IMR-90 (cell line): ENCODE results near the gene NIPAL1. TPM values are rescaled to one million over a fixed set of nuclear protein-coding genes. Genes with fewer than 3 reads are reported as not detected.

Experiments used
- ATAC-seq: fragments of 200-7000 bp; cut with Tn5 transposase; 2 replicates; pipeline ENCODE4 v1.9.1; 2020; ENCODE audit warnings: low read depth, mild to moderate bottlenecking, moderate library complexity
- BruUV-seq: library from RNA; stranded (reverse); fragments of 400-500 nt; replicated peaks from 2 replicates; lab custom pipeline; 2021; lab: Mats Ljungman, UMichigan
- CTCF ChIA-PET: fragments of 300-600 bp; formaldehyde crosslinking; extraction: SDS; loops from one replicate; lab custom pipeline; 2021; ENCODE audit warnings: antibody characterized with exemption; lab: Yijun Ruan, JAX
- POLR2A ChIA-PET: fragments of 300-600 bp; sonication (Branson Sonifier 250); formaldehyde crosslinking; loops from one replicate; lab custom pipeline; 2022; ENCODE audit warnings: antibody characterized with exemption; ENCODE audit not compliant: unreplicated experiment; lab: Charles Lee
- DNase-seq: peaks from one replicate; pipeline ENCODE4 v3.0.0; 2013
- H2AFZ ChIP-seq: replicated peaks from 2 replicates; pipeline ENCODE3; 2013; ENCODE audit warnings: low read length, mild to moderate bottlenecking; ENCODE audit not compliant: poor library complexity
- H2AK5ac ChIP-seq: 2 replicates; pipeline ENCODE4 v1.6.1; 2013; ENCODE audit warnings: low read depth, low read length, inconsistent platforms
- H2AK9ac ChIP-seq: replicated peaks from 2 replicates; pipeline ENCODE3; 2013; ENCODE audit warnings: mild to moderate bottlenecking, low read depth, low read length, moderate library complexity; ENCODE audit not compliant: poor library complexity
- H2BK120ac ChIP-seq: 2 replicates; pipeline ENCODE4 v1.6.1; 2013; ENCODE audit warnings: low read depth, low read length, inconsistent platforms
- H2BK15ac ChIP-seq: 3 replicates; pipeline ENCODE4 v1.6.1; 2013; ENCODE audit warnings: low read depth, low read length, inconsistent platforms
- H2BK20ac ChIP-seq: 2 replicates; pipeline ENCODE4 v1.6.1; 2013; ENCODE audit warnings: low read depth, mild to moderate bottlenecking, inconsistent platforms, low read length, moderate library complexity
- H2BK5ac ChIP-seq: 2 replicates; pipeline ENCODE4 v1.6.1; 2013; ENCODE audit warnings: mild to moderate bottlenecking, low read depth, low read length, inconsistent platforms; ENCODE audit not compliant: poor library complexity, severe bottlenecking
- H3K14ac ChIP-seq: replicated peaks from 2 replicates; pipeline ENCODE4 v1.6.1; 2013; ENCODE audit warnings: low read depth, low read length, inconsistent platforms
- H3K18ac ChIP-seq: 2 replicates; pipeline ENCODE4 v1.6.1; 2013; ENCODE audit warnings: low read depth, low read length, control low read depth
- H3K23ac ChIP-seq: 2 replicates; pipeline ENCODE4 v1.6.1; 2013; ENCODE audit warnings: low read depth, low read length, inconsistent platforms
- H3K27ac ChIP-seq: 2 replicates; pipeline ENCODE4 v1.5.1; 2013; ENCODE audit warnings: mild to moderate bottlenecking, control low read depth, low read length; ENCODE audit not compliant: insufficient read depth
- H3K27me3 ChIP-seq: 2 replicates; pipeline ENCODE4 v1.6.1; 2013; ENCODE audit warnings: low read length; ENCODE audit not compliant: control insufficient read depth, insufficient read depth
- H3K36me3 ChIP-seq: 2 replicates; pipeline ENCODE4 v1.6.1; 2013; ENCODE audit warnings: low read length, mixed read lengths; ENCODE audit not compliant: control insufficient read depth, insufficient read depth
- H3K4ac ChIP-seq: 2 replicates; pipeline ENCODE4 v1.6.1; 2013; ENCODE audit warnings: low read depth, low read length, inconsistent platforms
- H3K4me1 ChIP-seq: 2 replicates; pipeline ENCODE4 v1.6.1; 2013; ENCODE audit warnings: low read length, mixed read lengths; ENCODE audit not compliant: control insufficient read depth, insufficient read depth
- H3K4me2 ChIP-seq: 2 replicates; pipeline ENCODE4 v1.6.1; 2013; ENCODE audit warnings: low read depth, mild to moderate bottlenecking, control low read depth, low read length, moderate library complexity
- H3K4me3 ChIP-seq: 2 replicates; pipeline ENCODE4 v1.5.1; 2013; ENCODE audit warnings: low read depth, mild to moderate bottlenecking, control low read depth, low read length, moderate library complexity; ENCODE audit not compliant: insufficient read depth
- H3K56ac ChIP-seq: 2 replicates; pipeline ENCODE4 v1.6.1; 2013; ENCODE audit warnings: low read length, inconsistent platforms; ENCODE audit not compliant: insufficient read depth; ENCODE audit errors: extremely low read depth
- H3K79me1 ChIP-seq, 2 experiments: 2 replicates each; pipeline ENCODE4 v1.6.1; 2013; ENCODE audit warnings: low read length in 2 of 2, inconsistent platforms in 1 of 2, low read depth in 1 of 2
- H3K9ac ChIP-seq: 2 replicates; pipeline ENCODE4 v1.6.1; 2013; ENCODE audit warnings: low read depth, low read length, control low read depth
- H3K9me1 ChIP-seq: 2 replicates; pipeline ENCODE4 v1.6.1; 2013; ENCODE audit warnings: low read length, inconsistent platforms; ENCODE audit not compliant: insufficient read depth
- H3K9me3 ChIP-seq: 2 replicates; pipeline ENCODE4 v1.6.1; 2013; ENCODE audit warnings: low read length; ENCODE audit not compliant: control insufficient read depth, insufficient read depth
- H4K20me1 ChIP-seq: 2 replicates; pipeline ENCODE4 v1.6.1; 2013; ENCODE audit warnings: low read length, inconsistent platforms; ENCODE audit not compliant: insufficient read depth
- H4K5ac ChIP-seq: 2 replicates; pipeline ENCODE4 v1.6.1; 2013; ENCODE audit warnings: mild to moderate bottlenecking, low read depth, low read length, control low read depth
- H4K8ac ChIP-seq, 2 experiments: 2 replicates each; pipeline ENCODE4 v1.6.1; 2013; ENCODE audit warnings: low read depth in 2 of 2, low read length in 2 of 2, control low read depth in 1 of 2, inconsistent platforms in 1 of 2
- H4K91ac ChIP-seq: 2 replicates; pipeline ENCODE4 v1.6.1; 2013; ENCODE audit warnings: low read depth, low read length, inconsistent platforms; ENCODE audit not compliant: insufficient read depth
- BHLHE40 ChIP-seq: fragments of 150-350 bp; IDR thresholded peaks from 2 replicates; pipeline ENCODE4 v1.6.1; 2016; ENCODE audit warnings: mild to moderate bottlenecking, low read depth, low read length
- CHD1 ChIP-seq: IDR thresholded peaks from 2 replicates; pipeline ENCODE4 v1.6.1; 2012; ENCODE audit warnings: low read depth, low read length, improper control_type of control experiment
- FOS ChIP-seq: fragments of 150-350 bp; IDR thresholded peaks from 2 replicates; pipeline ENCODE4 v1.6.1; 2016; ENCODE audit warnings: low read depth, low read length
- MAFK ChIP-seq: IDR thresholded peaks from 2 replicates; pipeline ENCODE4 v1.6.1; 2012; ENCODE audit warnings: low read depth, low read length, improper control_type of control experiment
- MXI1 ChIP-seq: IDR thresholded peaks from 2 replicates; pipeline ENCODE4 v1.6.1; 2012; ENCODE audit warnings: low read depth, mild to moderate bottlenecking, low read length, moderate library complexity, borderline replicate concordance
- POLR2A ChIP-seq: IDR thresholded peaks from 2 replicates; pipeline ENCODE4 v1.6.1; 2012; ENCODE audit warnings: mild to moderate bottlenecking, low read depth, low read length
- SMC3 ChIP-seq: fragments of 150-350 bp; IDR thresholded peaks from 2 replicates; pipeline ENCODE4 v1.6.1; 2016; ENCODE audit warnings: low read depth, mild to moderate bottlenecking, antibody characterized with exemption, low read length, moderate library complexity
- dilution Hi-C: fragments of 300-500 bp; cut with HindIII; formaldehyde crosslinking; loops from one replicate; pipeline ENCODE4 v1.14.3; 2018; ENCODE audit warnings: low sequenced_read_pairs; ENCODE audit not compliant: unreplicated experiment
- in situ Hi-C: fragments of 300-500 bp; cut with MboI; formaldehyde crosslinking; loops from 3 replicates; pipeline ENCODE4 v1.14.3; 2019; ENCODE audit warnings: low sequenced_read_pairs, inconsistent platforms, mixed read lengths
- intact Hi-C: fragments of 100-400 bp; cut with micrococcal nuclease; formaldehyde crosslinking; loops from 2 replicates; pipeline ENCODE4 v1.10.0; 2022
- polyA plus RNA-seq, 3 experiments: library from polyadenylated mRNA; depleted of rRNA; stranded (reverse); fragments of >200 nt; gene quantifications; 2 replicates each; pipeline ENCODE4 v1.2.3, GENCODE V29; 2012; ENCODE audit warnings: low replicate concordance in 1 of 3
- total RNA-seq: library from RNA; depleted of rRNA; stranded (reverse); fragments of >200 nt; gene quantifications from 2 replicates; pipeline ENCODE4 v1.2.3, GENCODE V29; 2012

The NIPAL1 gene
- total and polyA plus RNA-seq, 2 of the 4 experiments (the other 2 are of a cell fraction), result 0.89 to 1.1 TPM

- H4K20me1 ChIP-seq, result no peaks in the 10 kb centered on the region
- H2BK5ac ChIP-seq, result no peak overlapping the region
- H3K4me1 ChIP-seq, result no peaks in the 10 kb centered on the region
- H3K4ac ChIP-seq, result no peak overlapping the region
- no peaks in the 10 kb centered on the region for H3K9me1 ChIP-seq
- no peak overlapping the region for H3K9ac ChIP-seq
- POLR2A ChIA-PET, result no interaction called here
- no peak for ATAC-seq
- H2AK9ac ChIP-seq, result no peak overlapping the region
- dilution Hi-C loops (no loop called here), in situ Hi-C loops (no loop called here), intact Hi-C loops (no loop called here)
- H3K9me3 ChIP-seq, result no peaks in the 10 kb centered on the region
- no peak overlapping the region for H3K27ac ChIP-seq
- no peaks in the 10 kb centered on the region for H3K36me3 ChIP-seq
- H3K4me2 ChIP-seq, result no peak overlapping the region
- no peak overlapping the region for H2BK120ac ChIP-seq
- H4K91ac ChIP-seq, result no peak overlapping the region
- no peak overlapping the region for H2AK5ac ChIP-seq
- no peak overlapping the region for H3K18ac ChIP-seq
- H2BK20ac ChIP-seq, result no peak overlapping the region
- H2AFZ ChIP-seq, result no peak overlapping the region
- CTCF ChIA-PET, result no interaction called here
- no peak overlapping the region for H3K23ac ChIP-seq
- BruUV-seq, result no TSS peak
- H2BK15ac ChIP-seq, result no peak overlapping the region
- H3K79me1 ChIP-seq, result no peaks in the 10 kb centered on the region
- no peak for DNase-seq
- no peak overlapping the region for H3K4me3 ChIP-seq
- no peak overlapping the region for H3K56ac ChIP-seq
- TF ChIP-seq MAFK, result no peak
- TF ChIP-seq FOS, result no peak
- TF ChIP-seq CHD1, result no peak
- TF ChIP-seq SMC3, result no peak
- no peak for TF ChIP-seq MXI1
- no peak for TF ChIP-seq POLR2A
- no peak for TF ChIP-seq BHLHE40
- H4K8ac ChIP-seq, result no peak overlapping the region
- no peak overlapping the region for H3K14ac ChIP-seq
- H3K27me3 ChIP-seq, result no peaks in the 10 kb centered on the region
- H4K5ac ChIP-seq, result no peak overlapping the region
Observed at GRCh38 chr4:48032721-48033120, 16.1 kb downstream of the NIPAL1 start.
